NK-92 treated with Interleukin-12 subunit alpha and Interleukin-12 subunit beta, amount 100 ng/mL, for 24 hours (cell line): ENCODE data around the gene ABCA3.
"Not testable (repeated sequence)": the region's sequence is repeated elsewhere in the genome, so short reads cannot be mapped to it uniquely, and the experiment has no call there.

Experiments used
- DNase-seq: peaks from one replicate; lab custom pipeline; 2025; lab: John Stamatoyannopoulos, UW

The ABCA3 gene

GRCh38 chr16:2252806-2253148 lies 87.8 kb downstream of the ABCA3 start:
- DNase-seq, result no peak

- DNase-seq, result peak; percentile 82
Measured at GRCh38 chr16:2251296-2252111, 89.0 kb downstream of the ABCA3 start, which contains the start of gene ECI1. ECI1 (minus strand) TSS chr16:2251587; CDS start chr16:2251566, 21 bp downstream.

- no peak for DNase-seq
Measured at GRCh38 chr16:2250652-2251295, 89.8 kb downstream of the ABCA3 start.

GRCh38 chr16:2246301-2246885 lies 94.1 kb downstream of the ABCA3 start:
- no peak for DNase-seq

GRCh38 chr16:2244926-2245795 lies 95.4 kb downstream of the ABCA3 start:
- no peak for DNase-seq

GRCh38 chr16:2244301-2244700 lies 96.2 kb downstream of the ABCA3 start:
- no peak for DNase-seq

GRCh38 chr16:2243781-2244180 lies 96.7 kb downstream of the ABCA3 start:
- DNase-seq, result no peak

- no peak for DNase-seq
Measured at GRCh38 chr16:2243031-2243528, 97.4 kb downstream of the ABCA3 start.

- no peak for DNase-seq
Measured at GRCh38 chr16:2242598-2242997, 97.9 kb downstream of the ABCA3 start.

GRCh38 chr16:2240331-2240730 lies 100.2 kb downstream of the ABCA3 start:
- DNase-seq, result not testable (repeated sequence)

GRCh38 chr16:2238838-2239675 lies 101.5 kb downstream of the ABCA3 start:
- no peak for DNase-seq

GRCh38 chr16:2238150-2238837 lies 102.2 kb downstream of the ABCA3 start:
- no peak for DNase-seq

- no peak for DNase-seq
Measured at GRCh38 chr16:2237493-2238149, 102.9 kb downstream of the ABCA3 start.

GRCh38 chr16:2237102-2237482 lies 103.4 kb downstream of the ABCA3 start:
- DNase-seq, result no peak

GRCh38 chr16:2236337-2237101 lies 104.0 kb downstream of the ABCA3 start, which contains the start of gene DNASE1L2:
DNASE1L2 (plus strand) TSS chr16:2236444; CDS start chr16:2236817, 373 bp downstream.
- DNase-seq, result no peak

GRCh38 chr16:2235695-2236336 lies 104.7 kb downstream of the ABCA3 start:
- no peak for DNase-seq

- DNase-seq, result no peak
Measured at GRCh38 chr16:2235234-2235651, 105.3 kb downstream of the ABCA3 start.

GRCh38 chr16:2234813-2235170 lies 105.7 kb downstream of the ABCA3 start:
- no peak for DNase-seq
